KMS-11 (cell line): Measurements from ENCODE around the gene KCNN3.

Experiments used
- H2AFZ ChIP-seq: fragments of 200-600 bp; sonication (generic); 2 replicates; pipeline ENCODE4 v1.6.1; 2016; ENCODE audit warnings: antibody characterized with exemption, mixed run types, low read depth
- H3K27ac ChIP-seq: fragments of 200-600 bp; sonication (generic); 2 replicates; pipeline ENCODE4 v1.6.1; 2016; ENCODE audit warnings: mild to moderate bottlenecking, mixed run types
- H3K27me3 ChIP-seq: fragments of 200-600 bp; sonication (generic); 2 replicates; pipeline ENCODE4 v1.6.1; 2017; ENCODE audit warnings: mild to moderate bottlenecking, low read depth, mixed run types, moderate library complexity; ENCODE audit not compliant: insufficient read depth
- H3K36me3 ChIP-seq: fragments of 200-600 bp; sonication (generic); 2 replicates; pipeline ENCODE4 v1.6.1; 2017; ENCODE audit warnings: mild to moderate bottlenecking, mixed run types; ENCODE audit not compliant: insufficient read depth
- H3K4me1 ChIP-seq: fragments of 200-600 bp; sonication (generic); 2 replicates; pipeline ENCODE4 v1.6.1; 2016; ENCODE audit warnings: mild to moderate bottlenecking, low read depth, mixed run types; ENCODE audit not compliant: poor library complexity, severe bottlenecking
- H3K4me2 ChIP-seq: fragments of 200-600 bp; sonication (generic); 2 replicates; pipeline ENCODE4 v1.7.0; 2016; ENCODE audit warnings: mild to moderate bottlenecking, mixed run types
- H3K4me3 ChIP-seq: fragments of 200-600 bp; sonication (generic); IDR thresholded peaks from 2 replicates; pipeline ENCODE4 v1.6.1; 2017; ENCODE audit warnings: low read depth, low read length, mixed read lengths; ENCODE audit not compliant: insufficient read depth
- H3K79me2 ChIP-seq: fragments of 200-600 bp; sonication (generic); 2 replicates; pipeline ENCODE4 v1.6.1; 2016; ENCODE audit warnings: low read depth, mixed run types; ENCODE audit not compliant: insufficient read depth
- H3K9ac ChIP-seq: fragments of 200-600 bp; sonication (generic); 2 replicates; pipeline ENCODE4 v1.6.1; 2016; ENCODE audit warnings: mild to moderate bottlenecking, mixed run types
- H4K20me1 ChIP-seq: fragments of 200-600 bp; sonication (generic); 2 replicates; pipeline ENCODE4 v1.6.1; 2016; ENCODE audit warnings: mild to moderate bottlenecking, mixed run types; ENCODE audit not compliant: insufficient read depth
- CTCF ChIP-seq: fragments of 200-600 bp; sonication (generic); conservative IDR thresholded peaks from 2 replicates; pipeline ENCODE4 v1.6.1; 2017; ENCODE audit warnings: low read depth, mild to moderate bottlenecking, antibody characterized with exemption, low read length, moderate library complexity, mixed read lengths

Gene KCNN3

DNA sequence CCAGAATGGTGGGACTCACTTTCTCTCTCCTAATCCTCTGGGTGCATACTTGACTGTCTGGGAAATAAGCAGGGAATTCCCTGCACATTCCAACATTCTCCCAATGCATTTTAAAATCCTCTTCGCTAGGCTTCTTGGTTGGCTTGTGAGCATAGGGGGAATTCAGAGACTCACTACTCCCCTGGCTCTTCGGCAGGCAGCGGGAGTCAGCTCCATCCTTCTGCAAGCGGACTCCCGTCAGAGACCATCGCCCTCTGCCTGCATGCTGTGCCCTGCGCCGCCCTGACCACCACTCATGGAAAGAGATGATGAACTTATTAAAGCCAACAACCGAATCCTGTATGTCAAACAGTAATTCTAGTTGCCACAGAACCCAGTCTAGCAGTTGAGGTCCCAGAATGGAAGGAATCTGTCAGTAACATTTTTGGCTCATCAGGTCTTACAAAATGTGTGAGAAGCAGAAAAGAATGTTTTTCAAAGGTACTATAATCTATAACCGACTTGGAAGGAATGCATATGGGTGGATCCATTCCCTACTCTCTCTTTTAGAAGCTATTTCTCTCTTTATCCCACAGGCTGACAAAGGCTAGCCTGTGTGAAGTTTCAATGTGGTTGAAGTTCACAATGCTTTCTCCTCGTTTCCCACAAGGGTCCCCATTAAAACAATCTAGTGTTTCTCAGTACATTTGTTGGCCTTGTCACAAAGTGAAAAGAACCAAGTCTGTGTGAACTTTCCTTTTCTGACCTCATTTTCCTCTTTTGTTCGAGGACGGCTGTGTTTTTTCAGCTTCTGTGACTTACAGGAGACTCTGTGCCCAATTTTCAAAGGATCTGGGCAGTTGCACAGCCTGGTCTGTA is 143.0 kb downstream of the KCNN3 start:
- Histone ChIP-seq H3K27ac (no peak overlapping the region), H3K36me3 (no peaks in the 10 kb centered on the region), H3K27me3 (peaks cover 30% of the 10 kb centered on the region), H2AFZ (no peak overlapping the region), H3K4me2 (no peak overlapping the region), H3K4me1 (peaks cover 25% of the 10 kb centered on the region), H4K20me1 (no peaks in the 10 kb centered on the region), H3K9ac (no peak overlapping the region), H3K79me2 (no peaks in the 10 kb centered on the region), H3K4me3 (no peak overlapping the region)
- TF ChIP-seq CTCF = no peak

DNA sequence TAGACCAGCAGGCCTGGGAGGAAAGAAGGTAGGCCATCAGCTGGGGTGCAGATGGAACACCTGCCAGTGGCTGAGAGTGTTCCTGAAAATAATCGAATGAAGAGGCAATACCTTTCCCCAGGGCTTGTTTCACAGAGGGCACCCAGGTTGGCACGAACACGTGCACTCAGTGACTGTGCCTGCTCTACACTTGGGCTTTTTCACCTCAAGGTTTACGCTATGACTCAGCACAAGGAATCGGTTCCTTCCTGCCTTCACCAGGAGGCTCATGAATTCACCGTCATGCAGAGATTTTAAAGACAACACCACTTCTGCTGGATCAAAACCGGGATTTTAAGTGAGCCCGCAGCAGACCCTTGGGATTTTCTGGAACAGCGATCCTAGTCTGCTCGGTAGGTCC is 143.6 kb downstream of the KCNN3 start:
- no peaks in the 10 kb centered on the region for H3K36me3 ChIP-seq
- no peak for TF ChIP-seq CTCF
- H2AFZ ChIP-seq = no peak overlapping the region
- no peak overlapping the region for H3K9ac ChIP-seq
- H3K4me1 ChIP-seq = peaks cover 25% of the 10 kb centered on the region
- no peak overlapping the region for H3K27ac ChIP-seq
- no peak overlapping the region for H3K4me2 ChIP-seq
- H3K79me2 ChIP-seq = no peaks in the 10 kb centered on the region
- H3K4me3 ChIP-seq = no peak overlapping the region
- peaks cover 26% of the 10 kb centered on the region for H3K27me3 ChIP-seq
- H4K20me1 ChIP-seq = no peaks in the 10 kb centered on the region

GRCh38 chr1:154725865-154726264 is 144.2 kb downstream of the KCNN3 start:
- H3K4me1 ChIP-seq = peaks cover 22% of the 10 kb centered on the region
- no peaks in the 10 kb centered on the region for H3K79me2 ChIP-seq
- no peak overlapping the region for H3K4me2 ChIP-seq
- no peak overlapping the region for H3K9ac ChIP-seq
- H2AFZ ChIP-seq = no peak overlapping the region
- TF ChIP-seq CTCF = no peak
- peaks cover 26% of the 10 kb centered on the region for H3K27me3 ChIP-seq
- H3K27ac ChIP-seq = no peak overlapping the region
- no peaks in the 10 kb centered on the region for H3K36me3 ChIP-seq
- H4K20me1 ChIP-seq = no peaks in the 10 kb centered on the region
- no peak overlapping the region for H3K4me3 ChIP-seq

DNA sequence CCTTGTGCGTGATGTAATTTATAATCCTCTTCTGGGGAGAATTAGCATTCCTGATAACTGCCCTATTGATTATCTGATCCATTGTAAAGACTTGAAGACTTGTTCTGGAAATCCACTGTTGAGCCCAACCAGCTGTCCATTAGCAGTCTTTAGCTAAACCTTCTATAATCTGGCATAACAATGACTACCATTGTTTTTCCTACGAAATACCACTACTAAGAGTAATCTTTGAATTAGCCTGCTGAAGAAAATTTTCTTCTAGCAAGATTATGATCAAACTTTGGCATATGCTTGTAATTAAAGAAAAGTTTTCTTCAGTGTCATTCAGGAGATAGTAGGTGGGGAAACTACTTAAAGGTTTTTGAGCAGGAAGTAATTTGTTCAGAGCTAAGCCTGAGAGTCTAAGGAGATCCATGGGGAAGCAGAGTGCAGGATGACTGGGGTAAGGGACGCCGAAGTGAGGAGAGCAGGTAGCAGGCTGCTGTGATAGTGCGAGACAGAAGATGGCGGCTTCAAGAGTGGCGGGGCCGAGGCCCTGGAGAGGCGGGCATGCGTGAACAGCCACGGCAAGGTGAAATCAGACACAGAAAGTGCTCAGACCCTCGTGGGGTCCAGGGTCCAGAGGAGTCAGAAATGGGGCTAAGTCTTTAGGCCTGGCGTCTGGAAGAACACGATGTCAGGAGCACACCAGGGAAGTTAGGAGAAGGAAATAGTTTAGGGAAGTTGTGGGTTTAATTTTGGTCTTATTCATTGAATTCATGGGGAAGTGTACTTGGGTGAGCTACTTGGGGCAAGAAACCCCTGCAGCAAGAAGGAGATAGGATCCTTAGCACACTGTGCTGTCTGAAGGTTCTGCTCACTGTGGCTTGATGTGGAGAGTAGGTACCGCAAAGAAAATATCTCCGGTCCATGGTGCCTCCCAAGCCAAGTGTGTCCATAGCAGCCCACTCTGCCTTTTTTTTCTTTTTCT is 149.5 kb downstream of the KCNN3 start:
- H3K27me3 ChIP-seq = no peaks in the 10 kb centered on the region
- no peak for TF ChIP-seq CTCF
- no peak overlapping the region for H3K27ac ChIP-seq
- H3K9ac ChIP-seq = no peak overlapping the region
- H3K4me1 ChIP-seq = no peaks in the 10 kb centered on the region
- H3K4me2 ChIP-seq = no peak overlapping the region
- no peak overlapping the region for H2AFZ ChIP-seq
- no peaks in the 10 kb centered on the region for H4K20me1 ChIP-seq
- H3K4me3 ChIP-seq = no peak overlapping the region
- H3K79me2 ChIP-seq = no peaks in the 10 kb centered on the region
- no peaks in the 10 kb centered on the region for H3K36me3 ChIP-seq
